GM12872 (cell line): ENCODE measurements around the gene C11orf21.

Experiments used
- TF ChIP-seq, protein P1 (sequence below): IDR thresholded peaks from 3 replicates; pipeline ENCODE4 v1.5.1; 2011; ENCODE audit warnings: low read depth, mild to moderate bottlenecking, low read length, moderate library complexity; ENCODE audit not compliant: insufficient read depth

C11orf21 gene

GRCh38 chr11:2310073-2310785 lies 8.5 kb upstream of the C11orf21 start:
- TF ChIP-seq, protein P1, sequence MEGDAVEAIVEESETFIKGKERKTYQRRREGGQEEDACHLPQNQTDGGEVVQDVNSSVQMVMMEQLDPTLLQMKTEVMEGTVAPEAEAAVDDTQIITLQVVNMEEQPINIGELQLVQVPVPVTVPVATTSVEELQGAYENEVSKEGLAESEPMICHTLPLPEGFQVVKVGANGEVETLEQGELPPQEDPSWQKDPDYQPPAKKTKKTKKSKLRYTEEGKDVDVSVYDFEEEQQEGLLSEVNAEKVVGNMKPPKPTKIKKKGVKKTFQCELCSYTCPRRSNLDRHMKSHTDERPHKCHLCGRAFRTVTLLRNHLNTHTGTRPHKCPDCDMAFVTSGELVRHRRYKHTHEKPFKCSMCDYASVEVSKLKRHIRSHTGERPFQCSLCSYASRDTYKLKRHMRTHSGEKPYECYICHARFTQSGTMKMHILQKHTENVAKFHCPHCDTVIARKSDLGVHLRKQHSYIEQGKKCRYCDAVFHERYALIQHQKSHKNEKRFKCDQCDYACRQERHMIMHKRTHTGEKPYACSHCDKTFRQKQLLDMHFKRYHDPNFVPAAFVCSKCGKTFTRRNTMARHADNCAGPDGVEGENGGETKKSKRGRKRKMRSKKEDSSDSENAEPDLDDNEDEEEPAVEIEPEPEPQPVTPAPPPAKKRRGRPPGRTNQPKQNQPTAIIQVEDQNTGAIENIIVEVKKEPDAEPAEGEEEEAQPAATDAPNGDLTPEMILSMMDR = no peak

DNA sequence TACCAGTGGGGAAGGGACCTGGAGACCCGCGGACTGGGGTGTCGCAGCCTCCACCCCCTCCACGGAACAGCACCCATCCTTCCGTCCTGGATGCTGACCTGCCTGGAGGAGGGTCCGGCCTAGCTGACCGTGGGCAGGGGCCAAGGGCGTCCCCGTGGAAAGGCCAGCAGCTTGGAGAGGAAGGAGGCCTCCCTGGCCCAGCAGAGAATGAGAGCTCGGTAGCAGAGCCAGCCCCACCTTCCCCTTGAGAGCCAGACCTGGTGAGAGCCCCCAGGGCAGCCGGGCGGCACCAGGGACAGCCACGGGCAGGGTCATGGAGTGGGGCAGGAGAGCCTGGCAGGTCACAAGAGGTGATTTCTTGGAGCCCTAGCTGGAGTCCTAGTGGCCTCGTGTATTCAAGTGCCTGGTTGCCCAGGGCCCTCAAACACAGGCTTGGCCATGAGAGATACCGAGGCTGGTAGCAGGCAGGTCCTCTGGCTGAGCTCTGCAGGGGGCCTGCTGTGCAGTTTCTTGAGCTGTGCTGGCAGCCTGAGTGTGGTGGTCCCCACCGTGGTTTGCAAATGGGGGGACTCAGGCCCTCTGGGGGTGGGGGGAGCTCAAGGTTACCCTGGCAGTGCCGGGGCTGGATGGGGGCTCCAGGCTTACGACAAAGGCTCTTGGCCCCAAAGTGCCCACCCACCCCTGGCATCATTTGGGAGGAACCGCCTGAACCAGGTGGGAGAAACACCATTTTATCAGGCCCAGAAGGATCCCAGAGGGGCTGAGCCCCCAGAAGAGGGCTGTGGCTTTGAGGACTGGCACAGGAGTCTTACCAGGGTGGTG lies 7.7 kb upstream of the C11orf21 start:
- TF ChIP-seq, protein P1 = no peak

DNA sequence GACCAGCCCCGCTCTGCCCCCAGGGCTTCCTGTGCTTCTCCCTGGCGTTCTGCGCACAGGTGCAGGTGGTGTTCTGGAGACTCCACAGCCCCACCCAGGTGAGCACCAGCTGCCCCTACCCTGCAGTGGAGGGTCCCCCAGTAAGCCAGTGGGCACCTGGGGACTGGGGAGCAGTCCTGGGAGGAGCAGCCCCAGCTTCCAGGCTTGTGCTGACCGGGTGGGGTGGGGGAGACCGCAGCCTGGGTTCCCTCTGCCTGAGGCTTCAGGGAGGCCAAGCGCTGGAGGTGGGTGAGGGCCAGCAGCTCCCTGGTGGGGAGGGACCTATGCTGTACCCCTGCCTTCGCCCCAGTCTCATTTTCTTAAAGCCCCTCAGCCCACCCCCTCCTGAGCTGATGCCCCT lies 7.0 kb upstream of the C11orf21 start:
- TF ChIP-seq, protein P1 = no peak

DNA sequence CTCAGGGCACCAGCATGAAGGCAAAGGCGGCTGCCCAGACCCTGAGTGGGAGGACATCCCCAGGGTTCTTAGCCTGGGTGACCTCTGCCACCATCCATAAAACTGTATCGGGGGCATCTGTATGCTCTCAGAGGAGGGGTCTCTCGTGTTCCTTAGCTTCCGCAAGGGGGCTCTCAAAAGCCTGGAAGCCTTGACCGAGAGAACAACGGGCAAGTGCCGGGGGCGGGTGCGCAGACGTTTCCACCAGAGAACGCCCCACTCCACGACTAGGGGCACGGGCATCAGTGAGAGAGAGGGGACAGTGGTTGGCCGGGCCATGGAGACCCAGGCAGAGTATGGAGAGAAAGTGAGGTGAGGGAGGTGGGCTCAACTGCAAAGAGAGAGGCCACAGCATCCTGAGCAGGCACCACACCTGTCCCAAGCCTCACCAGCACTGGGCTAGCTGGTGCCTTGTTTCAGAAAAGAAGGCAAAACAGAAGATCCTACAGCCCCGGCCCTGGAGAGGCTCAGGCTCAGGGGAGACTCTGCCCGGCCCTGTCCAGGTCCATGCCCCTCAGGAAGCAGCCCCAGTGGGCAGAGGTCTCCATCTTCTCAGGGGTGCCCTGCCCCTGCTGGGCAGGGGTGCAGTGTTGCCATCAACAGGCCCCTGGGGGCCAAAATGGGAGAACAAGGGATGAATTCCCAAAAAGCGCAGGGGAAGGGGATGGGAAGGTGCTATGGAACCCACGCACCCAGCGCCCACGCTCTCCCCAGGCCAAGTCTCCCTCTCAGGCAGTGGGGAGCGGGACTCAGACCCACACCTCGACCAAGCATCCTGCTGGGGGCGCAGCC lies 6.0 kb upstream of the C11orf21 start:
- TF ChIP-seq, protein P1 = no peak

- TF ChIP-seq, protein P1 = no peak
Observed at GRCh38 chr11:2306877-2307500, 5.3 kb upstream of the C11orf21 start.

DNA sequence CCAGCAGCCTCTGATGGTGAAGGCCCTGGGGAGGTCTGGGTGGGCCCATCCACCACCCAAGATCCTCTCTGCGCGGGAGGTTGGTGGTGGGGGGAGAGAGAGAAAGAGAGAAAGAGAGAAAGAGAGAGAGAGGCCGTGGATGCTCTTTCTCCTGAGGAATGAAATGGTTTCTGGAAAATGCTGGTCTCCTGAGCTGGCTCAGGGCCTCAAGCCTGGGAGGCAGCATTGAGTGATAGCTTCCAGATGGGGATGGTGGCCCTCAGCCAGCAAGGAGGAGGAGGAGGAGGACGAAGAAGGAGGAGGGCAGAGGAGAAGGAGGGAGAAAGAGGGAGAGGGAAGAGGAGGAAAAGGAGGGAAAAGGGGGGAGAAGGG lies 4.7 kb upstream of the C11orf21 start:
- TF ChIP-seq, protein P1 = no peak

GRCh38 chr11:2305788-2306451 lies 4.2 kb upstream of the C11orf21 start:
- TF ChIP-seq, protein P1 = no peak
